ENCODE results near the gene SERPINA9.
A peak's percentile ranks its signal among the peaks of the same experiment; 100 is the strongest.
"Not testable (repeated sequence)": the region's sequence is repeated elsewhere in the genome, so short reads cannot be mapped to it uniquely, and the experiment has no call there.

SERPINA9 gene

GRCh38 chr14:94486883-94487282 lies 10.9 kb upstream of the SERPINA9 start:
- no peak for DNase-seq

GRCh38 chr14:94485944-94486841 lies 10.2 kb upstream of the SERPINA9 start:
- peak; percentile 86 for DNase-seq

- DNase-seq: no peak
Observed at GRCh38 chr14:94484481-94484880, 8.5 kb upstream of the SERPINA9 start.

- DNase-seq: no peak
Observed at GRCh38 chr14:94483729-94484275, 7.8 kb upstream of the SERPINA9 start.

- no peak for DNase-seq
Observed at GRCh38 chr14:94483071-94483451, 7.1 kb upstream of the SERPINA9 start.

- not testable (repeated sequence) for DNase-seq
Observed at GRCh38 chr14:94482132-94483070, 6.4 kb upstream of the SERPINA9 start.

GRCh38 chr14:94481468-94482131 lies 5.6 kb upstream of the SERPINA9 start:
- no peak for DNase-seq

GRCh38 chr14:94480809-94481208 lies 4.8 kb upstream of the SERPINA9 start:
- DNase-seq: no peak

- DNase-seq: no peak
Observed at GRCh38 chr14:94478420-94478819, 2.4 kb upstream of the SERPINA9 start.

GRCh38 chr14:94474581-94475031 lies 1.4 kb downstream of the SERPINA9 start:
- no peak for DNase-seq

GRCh38 chr14:94473666-94474410 lies 2.2 kb downstream of the SERPINA9 start:
- DNase-seq: no peak

GRCh38 chr14:94472842-94473241 lies 3.2 kb downstream of the SERPINA9 start:
- no peak for DNase-seq

GRCh38 chr14:94471045-94471444 lies 5.0 kb downstream of the SERPINA9 start:
- DNase-seq: no peak

GRCh38 chr14:94470311-94470710 lies 5.7 kb downstream of the SERPINA9 start:
- no peak for DNase-seq

- no peak for DNase-seq
Observed at GRCh38 chr14:94469261-94469660, 6.7 kb downstream of the SERPINA9 start.

- no peak for DNase-seq
Observed at GRCh38 chr14:94467728-94468520, 8.1 kb downstream of the SERPINA9 start.

GRCh38 chr14:94466706-94467370 lies 9.2 kb downstream of the SERPINA9 start:
- DNase-seq: no peak

- no peak for DNase-seq
Observed at GRCh38 chr14:94465042-94465441, 11.0 kb downstream of the SERPINA9 start.

GRCh38 chr14:94464290-94464689 lies 11.7 kb downstream of the SERPINA9 start:
- DNase-seq: no peak
